ENCODE data around the gene ADAT1.

ADAT1 gene

DNA sequence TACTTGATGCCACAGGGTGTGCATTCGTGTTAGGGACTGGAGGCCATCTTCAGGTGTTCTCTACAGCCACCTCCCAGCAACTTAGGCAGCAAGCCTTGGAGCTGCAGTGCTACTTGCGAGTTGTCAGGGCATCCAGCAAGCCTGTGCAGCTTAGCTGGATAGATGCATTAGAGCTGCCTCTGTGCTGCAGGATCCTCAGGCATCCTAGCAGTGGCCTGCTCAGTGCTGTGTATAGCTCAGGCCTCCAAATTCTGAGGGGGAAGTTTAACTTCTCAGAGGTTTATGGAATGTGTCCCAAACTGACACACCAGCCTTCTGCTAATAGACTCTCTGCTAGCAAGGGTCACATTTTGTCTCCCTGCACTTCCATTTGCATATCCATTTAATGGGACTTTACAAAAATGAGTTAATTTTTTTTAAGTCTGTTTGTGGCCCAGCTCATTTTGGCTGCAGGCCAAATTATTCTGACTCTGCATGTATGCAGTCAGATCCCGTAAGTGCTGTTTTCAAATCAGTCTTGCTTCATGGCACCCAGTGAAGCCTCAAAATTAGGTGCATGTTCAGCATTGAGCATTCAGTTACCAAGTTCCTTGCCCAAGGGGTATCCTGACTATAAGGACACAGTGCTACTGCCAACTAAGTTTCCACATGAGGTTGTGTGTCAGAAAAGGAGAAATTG is 50.1 kb downstream of the ADAT1 start:
- DNase-seq, result no peak

- no peak for DNase-seq
Observed at GRCh38 chr16:75570396-75571065, 52.5 kb downstream of the ADAT1 start.

DNA sequence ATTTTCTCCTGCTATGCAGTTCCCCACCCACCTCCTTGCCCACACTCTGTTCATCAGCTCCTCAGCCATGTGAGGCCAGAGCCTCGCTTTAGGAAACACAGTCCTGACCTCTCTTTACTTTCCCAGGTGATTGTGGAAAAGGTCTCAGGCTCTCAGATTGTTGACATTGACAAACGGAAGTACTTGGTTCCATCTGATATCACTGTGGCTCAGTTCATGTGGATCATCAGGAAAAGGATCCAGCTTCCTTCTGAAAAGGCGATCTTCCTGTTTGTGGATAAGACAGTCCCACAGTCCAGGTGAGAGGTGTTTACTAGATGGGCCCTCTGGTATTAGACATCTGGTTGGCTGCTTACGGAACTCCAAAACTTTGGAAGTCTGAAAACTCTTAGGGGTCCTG is 55.2 kb downstream of the ADAT1 start:
- DNase-seq, result no peak

- DNase-seq, result no peak
Observed at GRCh38 chr16:75566758-75567255, 56.3 kb downstream of the ADAT1 start.

DNA sequence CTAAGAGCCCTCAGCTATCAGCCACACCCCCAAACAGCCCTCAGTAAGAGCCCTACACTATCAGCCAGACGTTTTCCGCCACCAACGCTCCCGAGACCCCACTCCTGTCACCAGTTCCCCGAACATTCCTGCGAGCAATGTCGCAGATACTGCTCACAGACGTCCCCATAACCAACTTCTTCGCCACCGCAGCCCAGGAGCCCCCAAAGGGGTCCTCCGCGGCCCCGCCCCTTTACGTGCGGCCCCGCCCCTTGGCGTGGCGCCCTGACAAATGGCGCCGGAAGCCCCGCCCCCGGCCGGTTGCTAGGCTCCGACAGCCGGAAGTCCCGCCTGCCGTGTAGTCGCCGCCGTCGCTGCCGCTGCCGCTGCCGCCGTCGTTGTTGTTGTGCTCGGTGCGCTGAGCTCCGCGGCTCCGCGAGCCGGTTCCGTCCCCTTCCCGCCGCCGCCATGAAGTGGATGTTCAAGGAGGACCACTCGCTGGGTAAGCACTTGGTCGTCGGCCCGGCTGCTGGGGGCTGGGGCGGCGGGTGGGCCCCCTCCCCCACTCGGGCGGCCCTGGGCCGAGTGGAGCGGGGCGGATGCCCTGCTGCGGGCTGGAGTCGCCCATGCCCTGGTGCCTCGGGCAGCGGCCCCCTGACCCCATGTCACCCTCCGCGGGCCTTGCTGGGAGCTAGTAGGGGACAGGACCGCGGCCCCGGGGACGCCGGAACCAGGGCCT is 56.9 kb downstream of the ADAT1 start, which contains the start of gene GABARAPL2:
GABARAPL2 (plus strand) TSS at position 340 of the 718 bp plus-strand sequence; CDS start at position 448, 108 bp downstream.
- peak; percentile 91 for DNase-seq

DNA sequence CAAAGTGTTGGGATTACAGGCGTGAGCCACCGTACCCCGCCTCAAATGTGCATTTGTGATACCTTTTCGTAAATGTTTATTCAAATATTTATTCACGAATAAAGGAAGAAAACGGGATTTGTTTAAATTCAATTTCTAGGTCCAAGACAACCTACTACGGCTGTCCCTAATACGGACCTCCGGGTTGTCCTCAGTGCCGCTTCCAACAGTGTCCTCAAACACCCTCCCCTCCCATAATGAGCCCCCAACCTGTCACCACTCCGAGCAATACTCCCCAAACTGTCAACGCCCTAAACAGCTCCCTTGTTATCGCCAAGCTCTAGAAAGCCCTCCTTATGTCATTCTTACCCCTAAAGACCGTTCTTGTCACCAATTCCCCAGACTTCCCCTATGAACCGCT is 57.4 kb downstream of the ADAT1 start:
- no peak for DNase-seq

- DNase-seq, result no peak
Observed at GRCh38 chr16:75559564-75560372, 63.3 kb downstream of the ADAT1 start.

GRCh38 chr16:75558846-75559401 is 64.2 kb downstream of the ADAT1 start:
- DNase-seq, result no peak

DNA sequence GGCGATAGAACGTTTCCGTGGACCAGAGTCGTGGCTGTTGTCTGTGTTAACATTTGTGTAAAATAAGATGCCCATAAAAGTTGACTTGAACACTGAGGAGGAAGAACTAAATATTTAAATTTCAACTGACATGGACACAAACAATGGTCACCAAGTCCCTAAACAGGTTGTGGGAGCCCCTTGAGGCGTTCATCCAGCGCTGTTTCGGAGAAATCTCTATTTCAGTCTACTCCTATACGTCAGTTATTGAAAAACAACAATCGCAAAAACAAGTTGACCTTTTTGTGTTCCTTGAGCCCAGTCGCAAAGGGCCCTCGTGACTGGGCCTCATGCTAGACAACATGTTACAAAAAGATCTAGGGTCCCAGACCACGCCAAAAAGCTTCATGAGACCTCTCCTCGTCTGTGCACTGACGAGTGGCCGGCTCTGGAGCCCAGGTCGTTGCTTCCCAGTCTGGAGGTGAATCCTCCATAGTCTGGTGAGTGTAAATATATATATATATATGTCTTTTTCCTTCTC is 66.6 kb downstream of the ADAT1 start:
- DNase-seq, result no peak

DNA sequence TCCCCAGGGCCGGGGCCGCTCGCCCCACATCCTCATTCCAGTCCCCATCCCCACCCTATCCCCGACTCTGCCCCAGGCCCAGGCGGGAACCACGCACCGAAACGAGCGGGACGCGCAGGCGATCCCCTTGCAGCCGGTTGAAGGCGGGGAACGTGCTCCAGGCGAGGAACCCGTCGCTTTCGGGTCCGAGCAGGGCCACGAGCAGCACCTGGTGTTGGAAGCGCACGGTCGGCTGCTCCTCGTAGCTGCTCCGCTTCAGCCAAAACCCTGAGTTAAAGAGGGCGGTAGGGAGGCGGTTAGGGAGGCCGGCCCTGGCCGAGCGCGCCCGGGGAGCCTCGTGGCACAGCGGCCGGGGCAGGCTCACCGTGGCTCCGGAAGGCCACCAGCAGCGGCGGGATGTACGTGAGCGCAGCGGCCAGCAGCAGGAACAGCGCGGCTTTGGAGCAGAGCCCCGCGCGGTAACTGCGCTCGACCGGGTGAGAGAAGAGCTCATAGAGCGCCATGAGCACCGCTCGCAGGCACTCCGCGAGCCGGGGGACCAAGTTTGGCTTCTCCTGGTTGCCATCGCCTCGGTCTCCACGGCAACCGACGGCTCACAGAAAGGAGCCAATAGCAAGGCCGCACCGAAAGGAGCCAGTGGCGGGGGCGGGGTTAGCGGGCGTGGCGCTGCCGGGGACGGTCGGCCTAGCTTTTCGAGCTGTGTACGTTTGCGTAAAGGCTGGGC is 67.2 kb downstream of the ADAT1 start, which contains the start of gene TMEM231:
TMEM231 (minus strand) TSS at position 546 of the 724 bp plus-strand sequence; CDS start at position 503, 43 bp downstream.
- peak; percentile 98 for DNase-seq

DNA sequence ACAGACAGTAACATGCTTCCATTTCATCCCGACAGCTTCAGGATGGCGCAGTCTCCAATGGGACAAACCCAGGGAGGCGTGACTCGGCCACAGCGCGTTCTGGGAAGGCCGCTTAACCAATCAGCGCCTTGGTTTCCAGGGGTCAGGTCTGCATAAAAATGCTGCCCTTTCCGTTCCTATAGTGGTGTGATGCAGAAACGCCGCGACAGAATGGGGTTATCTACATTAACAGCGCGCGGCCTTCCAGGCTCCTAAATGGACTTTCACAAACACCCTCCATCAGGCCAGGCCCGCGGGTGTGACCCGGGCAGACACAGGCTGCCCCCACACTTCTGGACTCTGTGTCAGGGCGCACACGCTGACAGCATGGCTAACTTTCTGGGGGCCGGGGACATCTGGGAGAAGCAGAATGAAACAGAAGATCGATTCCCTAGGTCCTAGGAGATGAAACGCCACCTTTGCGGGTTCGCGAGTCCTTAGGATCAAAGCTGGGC is 67.8 kb downstream of the ADAT1 start:
- no peak for DNase-seq

- no peak for DNase-seq
Observed at GRCh38 chr16:75552951-75553350, 70.1 kb downstream of the ADAT1 start.

DNA sequence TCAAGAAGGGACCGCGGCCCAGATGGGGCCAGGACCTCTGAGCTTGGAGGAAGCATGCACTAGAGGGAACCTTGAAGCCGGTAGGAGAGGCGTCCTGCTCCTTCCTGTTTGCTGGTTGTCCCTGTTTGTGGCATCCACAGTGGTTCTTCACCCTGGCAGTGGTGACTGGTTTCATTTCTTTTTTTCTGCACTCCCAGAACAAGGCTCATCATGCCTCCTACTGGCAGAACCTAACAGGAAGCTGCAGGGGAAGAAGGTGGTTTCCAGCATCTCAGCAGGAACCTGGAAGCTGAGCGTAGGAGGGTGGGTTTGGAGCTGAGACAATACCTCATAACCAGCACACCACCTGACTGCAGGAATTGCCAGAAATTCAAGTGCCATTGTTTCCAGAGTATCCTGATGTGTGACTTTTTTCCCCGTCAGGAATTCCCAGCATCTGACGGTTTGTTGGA is 72.8 kb downstream of the ADAT1 start:
- no peak for DNase-seq

All from activated naive CD4-positive, alpha-beta T cell treated with anti-CD3 and anti-CD28 coated beads, Interleukin-2, amount 50 U/mL, for 16 hours (primary cell).